CD4-positive, alpha-beta T cell treated with Interleukin-6 for 4 hours (primary cell): ENCODE results near the gene MRPL41.
"Not testable (repeated sequence)": the region's sequence is repeated elsewhere in the genome, so short reads cannot be mapped to it uniquely, and the experiment has no call there.

ENCODE experiments used
- DNase-seq: peaks from one replicate; pipeline ENCODE4 v3.0.0-alpha.2; 2020; ENCODE audit warnings: mixed read lengths

The MRPL41 gene

GRCh38 chr9:137551264-137552021, at the start of gene MRPL41:
Gene MRPL41 (plus strand): TSS chr9:137551879. CDS start chr9:137552082, 203 bp downstream.
- peak; percentile 91 for DNase-seq

GRCh38 chr9:137502008-137502911, 49.4 kb upstream of the MRPL41 start:
- DNase-seq: no peak

DNA sequence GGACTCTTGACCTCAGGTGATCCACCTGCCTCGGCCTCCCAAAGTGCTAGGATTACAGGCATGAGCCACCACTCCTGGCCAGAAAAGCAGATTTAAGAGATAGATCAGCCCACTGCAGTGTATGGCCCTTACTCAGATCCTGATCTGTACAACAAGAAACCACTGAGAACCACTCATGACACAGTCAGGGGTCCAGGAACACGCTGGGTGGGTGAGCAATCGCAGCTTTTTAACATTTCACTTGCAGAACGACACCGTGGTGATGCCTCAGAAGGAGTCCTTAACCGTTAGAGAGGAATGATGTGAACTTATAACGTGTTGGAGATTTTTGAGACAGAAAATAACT, 47.3 kb upstream of the MRPL41 start:
- DNase-seq: no peak

DNA sequence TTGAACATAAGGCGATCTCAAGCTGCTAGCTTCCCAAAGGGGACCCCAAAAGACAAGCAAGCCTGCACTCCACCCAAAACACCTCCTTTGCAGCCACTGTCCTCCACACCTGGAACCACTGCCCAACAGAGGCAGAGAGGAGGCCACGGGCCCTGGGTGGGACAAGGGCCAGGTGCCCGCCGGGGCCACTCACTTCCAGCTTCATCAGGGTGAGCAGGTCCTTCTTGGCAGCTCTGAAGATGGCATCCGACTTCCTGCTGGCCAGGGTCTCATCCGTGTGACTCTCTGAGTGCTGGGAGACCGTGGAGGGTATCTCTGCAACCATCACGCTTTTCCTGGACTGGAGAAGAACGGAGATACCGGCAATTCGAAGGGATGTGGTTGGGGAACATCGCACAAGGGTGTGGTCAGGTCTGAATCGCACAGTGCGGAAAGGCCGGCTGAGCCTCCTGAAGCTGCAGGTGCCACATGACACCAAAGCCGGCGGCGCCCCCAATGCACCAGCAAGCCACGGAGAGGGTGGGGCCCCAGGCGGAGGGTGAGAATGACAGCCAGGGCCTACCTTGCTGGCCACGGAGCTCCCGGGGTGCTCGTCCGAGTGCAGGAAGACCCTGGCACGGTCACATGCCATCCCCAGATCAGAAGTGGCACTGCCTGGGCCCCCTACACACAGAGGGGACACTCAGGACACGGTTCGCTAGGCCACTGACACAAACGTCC, 46.1 kb upstream of the MRPL41 start:
- no peak for DNase-seq

DNA sequence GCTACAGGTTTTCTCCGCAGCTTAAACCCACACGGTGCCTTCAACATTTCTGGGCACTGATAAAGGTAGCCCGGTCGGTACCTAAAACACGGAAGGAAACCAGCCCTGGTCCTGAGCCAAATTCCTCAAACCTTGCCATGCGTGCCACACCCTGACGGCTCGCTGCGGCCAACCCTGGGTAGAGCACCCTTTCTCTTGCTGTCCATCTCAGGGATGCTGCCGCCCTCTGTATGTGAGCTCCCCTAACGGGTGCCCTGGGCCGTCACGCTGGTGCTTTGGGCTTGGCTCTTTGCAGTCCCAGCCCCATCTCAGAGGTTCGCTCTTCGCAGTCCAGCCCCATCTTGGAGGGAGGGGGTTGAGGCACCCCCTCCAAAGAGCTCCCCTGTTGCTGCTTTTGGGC, 45.4 kb upstream of the MRPL41 start:
- DNase-seq: no peak

DNA sequence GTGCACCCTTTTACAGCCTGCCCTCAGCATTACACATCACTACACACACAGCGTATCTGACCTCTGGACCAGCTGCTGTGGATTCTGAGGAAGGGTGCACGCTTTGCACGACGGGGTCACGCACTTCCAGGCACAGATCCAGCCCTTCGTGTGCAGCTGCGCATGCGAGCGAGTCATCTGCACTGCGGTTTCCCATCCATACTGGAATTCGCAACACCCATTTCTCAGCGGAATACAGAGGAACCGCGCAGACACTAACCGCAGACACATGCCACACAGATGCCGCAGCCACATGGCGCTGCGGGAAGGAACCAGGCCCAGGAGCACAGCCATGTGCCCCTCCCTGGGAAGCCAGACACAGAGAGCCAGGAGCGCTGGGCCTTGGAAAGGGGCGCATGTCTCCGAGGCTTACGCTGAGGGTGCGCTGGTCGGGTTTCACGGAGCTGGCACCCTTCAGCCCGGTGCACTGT, 44.9 kb upstream of the MRPL41 start:
- DNase-seq: no peak

GRCh38 chr9:137509198-137509597, 42.5 kb upstream of the MRPL41 start:
- DNase-seq: no peak

DNA sequence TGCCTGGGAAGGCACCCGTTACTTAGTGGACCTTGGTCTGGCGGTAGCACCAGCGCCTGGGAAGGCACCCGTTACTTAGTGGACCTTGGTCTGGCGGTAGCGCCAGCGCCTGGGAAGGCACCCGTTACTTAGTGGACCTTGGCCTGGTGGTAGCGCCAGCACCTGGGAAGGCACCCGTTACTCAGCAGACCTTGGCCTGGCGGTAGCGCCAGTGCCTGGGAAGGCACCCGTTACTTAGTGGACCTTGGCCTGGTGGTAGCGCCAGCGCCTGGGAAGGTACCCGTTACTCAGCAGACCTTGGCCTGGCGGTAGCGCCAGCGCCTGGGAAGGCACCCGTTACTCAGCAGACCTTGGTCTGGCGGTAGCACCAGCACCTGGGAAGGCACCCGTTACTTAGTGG, 40.6 kb upstream of the MRPL41 start:
- not testable (repeated sequence) for DNase-seq

DNA sequence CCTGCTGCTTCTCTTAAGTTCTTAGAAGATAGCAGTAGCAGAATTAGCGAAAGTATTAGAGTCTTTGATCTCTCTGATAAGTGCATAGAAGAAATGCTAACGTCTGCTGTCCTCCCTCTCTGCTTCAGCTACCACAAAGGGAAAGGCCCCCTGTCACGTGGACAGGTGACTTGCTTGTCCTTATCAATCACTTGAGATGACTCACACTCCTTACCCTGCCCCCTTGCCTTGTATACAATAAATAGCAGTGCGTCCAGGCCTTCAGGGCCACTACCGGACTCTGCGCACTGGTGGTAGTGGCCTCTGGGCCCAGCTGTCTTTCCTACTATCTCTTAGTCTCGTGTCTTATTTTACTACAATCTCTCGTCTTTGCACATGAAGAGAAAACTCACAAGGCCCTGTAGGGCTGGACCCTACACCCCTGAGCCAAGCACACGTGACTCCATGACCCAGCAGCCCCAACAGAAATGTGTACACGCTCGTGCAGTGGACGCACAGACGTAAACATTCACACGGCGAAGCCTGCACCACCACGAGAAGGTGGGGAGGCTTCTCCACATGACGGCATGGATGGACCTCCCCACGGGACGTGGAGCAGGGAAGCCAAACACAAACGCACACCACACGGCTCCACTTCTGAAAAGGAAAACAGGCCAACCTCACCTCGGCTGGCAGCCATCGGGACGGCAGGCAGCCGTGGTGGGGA, 39.8 kb upstream of the MRPL41 start:
- no peak for DNase-seq

- not testable (repeated sequence) for DNase-seq
Measured at GRCh38 chr9:137513136-137513535, 38.5 kb upstream of the MRPL41 start.

GRCh38 chr9:137513801-137514570, 37.7 kb upstream of the MRPL41 start:
- not testable (repeated sequence) for DNase-seq

DNA sequence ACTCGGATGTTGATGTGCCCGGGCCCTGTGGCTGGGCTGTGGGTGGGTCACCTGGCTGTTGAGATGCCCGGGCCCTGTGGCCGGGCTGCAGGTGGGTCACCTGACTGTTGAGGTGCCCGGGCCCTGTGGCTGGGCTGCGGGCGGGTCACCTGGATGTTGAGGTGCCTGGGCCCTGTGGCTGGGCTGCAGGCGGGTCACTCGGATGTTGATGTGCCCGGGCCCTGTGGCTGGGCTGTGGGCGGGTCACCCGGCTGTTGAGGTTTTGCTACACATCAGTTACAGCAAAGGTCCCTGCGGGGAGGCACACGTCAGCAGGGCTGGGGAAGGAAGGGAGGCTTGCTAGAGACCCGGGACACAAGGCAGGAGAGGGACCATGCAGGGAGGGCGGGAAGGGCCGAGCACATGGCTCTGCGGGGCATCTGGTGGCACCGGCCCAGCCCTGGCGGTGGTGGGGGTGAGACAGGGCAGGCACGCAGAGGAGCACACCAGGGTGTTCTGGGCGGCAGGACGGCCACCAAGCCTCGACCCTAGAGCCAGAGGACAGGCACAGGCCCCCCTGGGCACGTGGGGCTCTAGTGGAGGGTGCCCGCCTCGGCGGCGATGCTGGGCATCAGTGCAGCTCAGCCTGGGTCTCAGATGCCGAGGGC, 36.9 kb upstream of the MRPL41 start:
- DNase-seq: no peak

DNA sequence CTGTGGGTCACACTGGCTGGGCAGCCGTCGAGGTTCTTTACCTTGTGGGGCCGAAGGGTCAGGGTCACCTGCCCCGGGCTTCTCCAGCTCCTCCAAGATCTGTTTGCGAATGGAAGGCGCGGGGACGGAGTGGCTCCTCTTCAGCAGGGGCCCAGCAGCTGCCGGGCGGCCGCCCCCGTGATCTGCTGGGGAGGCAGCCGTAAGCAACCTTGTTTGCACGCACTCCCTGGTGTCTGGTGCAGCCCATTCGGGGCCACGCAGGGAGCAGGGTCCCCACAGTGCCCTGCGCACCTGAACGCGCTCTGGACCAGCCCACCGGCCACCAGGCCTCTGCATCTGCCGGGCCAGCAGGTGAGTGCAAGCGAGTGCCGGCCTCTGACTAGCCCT, 36.3 kb upstream of the MRPL41 start:
- no peak for DNase-seq

GRCh38 chr9:137516144-137516917, 35.3 kb upstream of the MRPL41 start:
- no peak for DNase-seq

DNA sequence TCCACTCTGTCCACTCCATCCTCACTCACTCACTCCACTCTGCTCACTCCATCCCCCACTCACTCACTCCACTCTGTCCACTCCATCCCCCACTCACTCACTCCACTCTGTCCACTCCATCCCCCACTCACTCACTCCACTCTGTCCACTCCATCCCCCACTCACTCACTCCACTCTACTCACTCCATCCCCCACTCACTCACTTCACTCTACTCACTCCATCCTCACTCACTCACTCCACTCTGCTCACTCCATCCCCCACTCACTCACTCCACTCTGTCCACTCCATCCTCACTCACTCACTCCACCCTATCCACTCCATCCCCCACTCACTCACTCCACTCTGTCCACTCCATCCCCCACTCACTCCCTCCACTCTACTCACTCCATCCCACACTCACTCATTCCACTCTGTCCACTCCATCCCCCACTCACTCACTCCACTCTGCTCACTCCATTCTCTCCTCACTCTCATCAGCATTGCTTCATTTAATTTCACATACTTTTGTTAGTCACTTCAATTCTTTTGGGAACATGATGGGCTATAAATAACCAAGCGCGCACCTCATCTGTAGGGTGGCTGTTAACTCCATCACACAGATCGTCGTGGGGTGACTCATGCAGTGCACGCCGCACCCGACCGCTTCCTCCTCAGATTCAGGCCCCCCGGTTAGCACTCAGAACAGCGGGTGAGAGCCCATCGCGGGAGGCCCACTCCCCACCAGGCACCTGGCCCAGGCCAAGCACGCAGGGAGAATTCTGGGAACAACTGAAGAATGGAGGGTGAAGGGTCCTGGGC, 32.8 kb upstream of the MRPL41 start:
- not testable (repeated sequence) for DNase-seq

DNA sequence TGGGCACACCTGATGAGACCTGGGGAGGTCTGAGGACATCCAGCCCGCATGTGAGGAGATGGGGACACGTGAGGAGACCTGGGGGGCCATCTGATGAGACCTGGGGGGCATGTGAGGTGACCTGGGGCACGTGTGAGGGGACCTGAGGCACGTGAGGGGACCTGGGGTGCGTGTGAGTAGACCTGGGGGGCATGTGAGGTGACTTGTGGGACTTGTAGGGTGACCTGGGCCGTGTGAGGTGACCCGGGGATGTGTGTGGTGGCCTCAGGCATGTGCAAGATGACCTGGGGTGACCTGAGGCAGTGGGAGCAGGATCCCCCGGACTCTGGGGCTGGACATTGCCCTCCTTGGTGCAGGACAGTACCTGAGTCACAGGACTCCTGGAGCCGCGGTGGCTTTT, 32.1 kb upstream of the MRPL41 start:
- DNase-seq: no peak

GRCh38 chr9:137520614-137521404, 30.9 kb upstream of the MRPL41 start:
- DNase-seq: no peak

- DNase-seq: no peak
Measured at GRCh38 chr9:137521405-137521985, 30.2 kb upstream of the MRPL41 start.
